DMS 273 treated with DMSO at 0.1 percent for 48 hours (cell line): ENCODE measurements around the gene KRTAP5-2.
"Not testable (repeated sequence)": the region's sequence is repeated elsewhere in the genome, so short reads cannot be mapped to it uniquely, and the experiment has no call there.

Experiments
- DNase-seq: peaks from one replicate; lab custom pipeline; 2025; lab: John Stamatoyannopoulos, UW

Gene KRTAP5-2

GRCh38 chr11:1589996-1590395 lies 8.1 kb downstream of the KRTAP5-2 start:
- DNase-seq: no peak

DNA sequence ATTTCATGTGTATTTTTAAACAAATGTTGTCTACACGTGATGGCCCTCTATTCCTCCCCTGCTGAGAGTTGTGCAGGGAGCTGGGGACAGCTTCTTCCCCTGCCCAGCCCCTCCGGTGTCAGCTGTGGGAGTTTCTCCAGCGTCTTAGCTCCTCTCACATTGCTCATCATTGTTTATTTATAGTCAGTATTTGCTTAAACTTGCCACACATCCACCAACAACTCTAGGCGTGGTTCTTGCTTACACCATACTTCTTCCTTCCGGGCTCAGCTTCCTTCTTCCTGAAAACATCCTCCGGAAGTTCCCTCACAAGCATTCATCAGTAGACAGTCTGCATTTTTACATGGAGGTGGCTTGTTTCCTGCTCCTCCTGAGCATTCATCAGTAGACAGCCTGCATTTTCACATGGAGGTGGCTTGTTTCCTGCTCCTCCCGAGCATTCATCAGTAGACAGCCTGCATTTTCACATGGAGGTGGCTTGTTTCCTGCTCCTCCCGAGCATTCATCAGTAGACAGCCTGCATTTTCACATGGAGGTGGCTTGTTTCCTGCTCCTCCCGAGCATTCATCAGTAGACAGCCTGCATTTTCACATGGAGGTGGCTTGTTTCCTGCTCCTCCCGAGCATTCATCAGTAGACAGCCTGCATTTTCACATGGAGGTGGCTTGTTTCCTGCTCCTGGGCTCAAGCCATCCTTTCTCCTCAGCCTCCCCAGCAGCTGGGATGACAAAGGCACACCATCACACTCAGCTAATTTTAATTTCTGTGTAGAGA lies 8.7 kb downstream of the KRTAP5-2 start:
- not testable (repeated sequence) for DNase-seq

DNA sequence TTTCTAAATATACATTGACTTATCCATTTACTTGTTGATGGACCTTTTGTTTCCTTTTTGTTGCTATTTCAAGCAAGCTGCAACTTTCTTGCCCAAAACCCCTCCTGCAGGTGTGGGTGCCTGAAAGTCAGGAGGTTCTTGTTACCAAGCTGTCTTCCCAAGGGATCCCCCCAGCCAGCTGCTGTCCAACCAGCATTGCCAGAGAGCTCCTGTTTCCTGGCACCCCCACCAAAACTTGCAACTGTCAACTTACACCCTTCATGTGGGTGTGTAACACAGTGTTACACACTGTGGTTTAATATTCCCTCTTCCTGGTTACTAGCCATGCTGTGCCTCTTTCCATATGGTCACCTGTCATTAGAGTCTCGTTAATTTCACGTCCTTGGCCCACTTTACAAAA lies 11.4 kb downstream of the KRTAP5-2 start:
- no peak for DNase-seq

DNA sequence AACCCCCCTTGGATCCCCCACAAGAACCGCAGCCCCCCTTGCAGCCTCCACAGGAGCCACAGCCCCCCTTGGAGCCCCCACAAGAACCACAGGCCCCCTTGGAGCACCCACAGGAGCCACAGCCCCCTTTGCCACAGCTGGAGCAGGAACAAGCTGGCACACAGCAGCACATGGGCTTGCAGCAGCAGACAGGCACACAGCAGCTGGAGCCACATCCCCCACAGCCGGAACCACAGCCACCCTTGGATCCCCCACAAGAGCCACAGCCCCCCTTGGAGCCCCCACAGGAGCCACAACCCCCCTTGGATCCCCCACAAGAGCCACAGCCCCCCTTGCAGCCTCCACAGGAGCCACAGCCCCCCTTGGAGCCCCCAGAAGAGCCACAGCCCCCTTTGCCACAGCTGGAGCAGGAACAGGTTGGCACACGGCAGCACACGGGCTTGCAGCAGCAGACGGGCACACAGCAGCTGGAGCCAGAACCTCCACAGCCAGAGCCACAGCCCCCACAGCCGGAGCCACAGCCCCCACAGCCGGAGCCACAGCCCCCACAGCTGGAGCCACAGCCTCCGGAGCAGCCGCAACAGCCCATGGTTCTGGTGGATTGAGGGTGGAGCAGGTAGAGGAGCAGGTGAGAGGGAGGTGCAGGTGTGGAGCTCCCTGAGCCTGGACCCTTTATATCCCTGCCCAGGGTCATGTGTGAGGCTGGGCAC lies 13.3 kb downstream of the KRTAP5-2 start, which contains the start of gene KRTAP5-1:
KRTAP5-1 (minus strand) TSS at position 623 of the 710 bp plus-strand sequence; CDS start at position 589, 34 bp downstream.
- not testable (repeated sequence) for DNase-seq

DNA sequence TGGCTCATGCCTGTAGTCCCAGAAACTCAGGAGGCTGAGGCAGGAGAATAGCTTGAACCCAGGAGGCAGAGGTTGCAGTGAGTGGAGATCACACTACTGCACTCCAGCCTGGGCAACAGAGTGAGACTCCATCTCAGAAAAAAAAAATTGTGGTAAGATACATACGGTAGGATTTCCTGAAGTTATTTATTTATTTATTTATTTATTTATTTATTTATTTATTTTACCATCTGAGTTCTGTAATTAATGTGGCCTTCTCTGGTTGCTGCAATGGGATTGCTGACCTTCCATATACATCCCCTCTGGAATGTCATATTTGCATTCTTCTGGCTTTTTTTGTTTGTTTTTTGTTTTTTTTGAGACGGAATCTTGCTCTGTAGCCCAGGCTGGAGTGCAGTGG lies 15.2 kb downstream of the KRTAP5-2 start:
- DNase-seq: not testable (repeated sequence)

GRCh38 chr11:1581976-1582375 lies 16.1 kb downstream of the KRTAP5-2 start:
- no peak for DNase-seq

GRCh38 chr11:1576825-1577224 lies 21.3 kb downstream of the KRTAP5-2 start:
- DNase-seq: no peak

DNA sequence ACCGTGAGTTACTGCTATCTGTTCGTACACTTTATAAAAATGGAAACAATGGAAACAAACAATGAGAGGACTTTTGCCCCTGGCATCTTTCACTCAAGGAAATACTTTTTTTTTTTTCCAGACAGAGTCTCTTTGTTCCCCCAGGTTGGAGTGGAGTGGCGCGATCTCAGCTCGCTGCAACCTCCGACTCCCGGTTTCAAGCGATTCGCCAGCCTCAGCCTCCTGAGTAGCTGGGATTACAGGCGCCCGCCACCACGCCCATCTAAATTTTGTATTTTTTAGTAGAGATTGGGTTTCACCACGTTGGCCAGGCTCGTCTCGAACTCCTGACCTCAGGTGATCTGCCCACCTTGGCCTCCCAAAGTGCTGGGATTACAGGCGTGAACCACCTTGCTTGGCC lies 22.3 kb downstream of the KRTAP5-2 start:
- DNase-seq: not testable (repeated sequence)

DNA sequence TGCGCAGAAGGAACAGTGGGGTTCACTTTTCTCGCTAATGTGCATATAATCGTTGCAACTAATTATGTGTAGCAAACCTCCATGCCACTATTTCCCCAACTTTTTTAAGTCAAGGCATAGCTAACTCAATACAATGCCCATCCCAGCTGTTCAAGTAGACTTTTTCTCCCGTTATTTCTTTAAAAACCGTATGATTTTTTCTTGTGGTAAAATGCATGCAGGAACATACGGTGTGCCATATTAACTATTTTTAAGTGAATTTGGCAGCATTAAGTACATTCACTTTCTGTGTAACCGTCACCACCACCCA lies 23.2 kb downstream of the KRTAP5-2 start:
- DNase-seq: no peak

GRCh38 chr11:1574238-1574932 lies 23.7 kb downstream of the KRTAP5-2 start:
- DNase-seq: no peak

DNA sequence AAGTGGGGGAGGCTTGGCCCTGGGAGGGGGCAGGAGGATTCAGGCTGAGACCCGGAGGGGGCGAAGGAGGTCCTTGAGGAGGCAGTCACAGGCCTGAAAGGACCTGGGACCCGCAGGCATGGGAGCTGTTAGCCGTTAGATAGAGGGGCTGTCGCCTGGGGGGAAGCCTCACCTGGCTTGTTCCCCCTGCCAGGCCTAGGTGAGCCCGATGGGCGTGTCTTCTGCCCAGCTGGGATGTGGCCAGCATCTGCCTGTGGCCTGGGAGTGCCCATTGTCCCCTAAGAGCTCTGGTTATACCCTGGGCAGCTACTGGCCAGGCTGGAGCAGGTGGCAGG lies 24.2 kb downstream of the KRTAP5-2 start:
- no peak for DNase-seq

GRCh38 chr11:1573077-1573902 lies 24.8 kb downstream of the KRTAP5-2 start:
- DNase-seq: no peak

GRCh38 chr11:1572197-1573076 lies 25.7 kb downstream of the KRTAP5-2 start, which contains the start of gene DUSP8:
Gene DUSP8 (minus strand): TSS chr11:1572271. CDS start chr11:1565826, 6,445 bp downstream.
- no peak for DNase-seq

GRCh38 chr11:1571760-1572196 lies 26.3 kb downstream of the KRTAP5-2 start:
- no peak for DNase-seq

- DNase-seq: no peak
Measured at GRCh38 chr11:1570896-1571759, 27.0 kb downstream of the KRTAP5-2 start.

GRCh38 chr11:1570531-1570895 lies 27.6 kb downstream of the KRTAP5-2 start:
- DNase-seq: no peak

- no peak for DNase-seq
Measured at GRCh38 chr11:1570001-1570453, 28.1 kb downstream of the KRTAP5-2 start.

- no peak for DNase-seq
Measured at GRCh38 chr11:1569251-1569780, 28.8 kb downstream of the KRTAP5-2 start.

DNA sequence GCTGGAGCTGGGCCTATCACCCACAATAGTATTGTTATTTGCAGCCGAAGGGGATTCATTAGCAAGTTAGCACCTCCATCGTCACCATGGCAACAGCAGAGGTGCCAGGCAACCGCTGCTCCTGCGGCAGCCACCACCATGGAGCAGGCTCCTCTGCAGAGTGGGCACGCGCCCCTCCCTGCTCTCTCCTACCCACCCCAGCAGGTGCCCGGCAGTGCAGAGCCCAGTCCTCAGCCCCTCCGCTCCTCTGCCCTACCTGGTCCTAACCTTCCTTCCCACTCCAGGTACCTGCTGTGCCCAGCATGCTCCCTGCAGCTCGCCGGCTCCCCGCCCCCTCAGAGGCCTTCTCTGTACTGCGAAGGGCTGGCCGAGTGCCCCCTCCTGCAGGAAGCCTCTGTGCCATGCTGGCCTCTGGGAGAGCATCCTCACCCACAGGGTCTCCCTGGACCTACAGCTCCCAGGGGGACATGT lies 29.6 kb downstream of the KRTAP5-2 start:
- DNase-seq: no peak

DNA sequence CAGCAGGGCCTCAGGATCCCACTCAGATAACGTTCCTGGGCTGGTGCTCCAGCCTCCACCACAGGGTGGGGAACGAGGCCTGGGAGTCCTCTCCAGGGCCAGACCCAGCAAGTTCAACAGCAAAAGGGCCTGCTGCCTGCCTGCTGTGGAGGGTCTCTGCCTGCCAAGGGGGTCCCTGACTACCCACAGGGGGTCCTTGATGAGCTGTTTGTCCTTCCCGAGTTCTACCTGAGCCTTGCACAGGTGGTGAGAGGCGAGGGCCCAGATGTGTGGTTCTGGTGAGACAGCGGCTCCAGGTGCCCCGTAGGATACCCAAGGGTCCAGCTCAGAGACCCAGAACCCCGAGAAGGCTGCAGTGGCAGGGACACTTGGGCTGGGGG lies 30.4 kb downstream of the KRTAP5-2 start:
- no peak for DNase-seq
